GM18868 (cell line): ENCODE data around the gene SLC11A2.
"Not testable (repeated sequence)": the region's sequence is repeated elsewhere in the genome, so short reads cannot be mapped to it uniquely, and the experiment has no call there.

Experiments used
- ATAC-seq: cut with Tn5 transposase; IDR thresholded peaks from one replicate; pipeline ENCODE4 v1.9.1; 2021; ENCODE audit warnings: mild to moderate bottlenecking, moderate library complexity; ENCODE audit not compliant: unreplicated experiment

SLC11A2 gene

GRCh38 chr12:50951112-50951511, 75.1 kb downstream of the SLC11A2 start:
- no peak for ATAC-seq

- ATAC-seq = no peak
These were observed 76.3 kb downstream of the SLC11A2 start for GRCh38 chr12:50949801-50950302.

- no peak for ATAC-seq
These were observed 77.4 kb downstream of the SLC11A2 start for GRCh38 chr12:50948798-50949197.

DNA sequence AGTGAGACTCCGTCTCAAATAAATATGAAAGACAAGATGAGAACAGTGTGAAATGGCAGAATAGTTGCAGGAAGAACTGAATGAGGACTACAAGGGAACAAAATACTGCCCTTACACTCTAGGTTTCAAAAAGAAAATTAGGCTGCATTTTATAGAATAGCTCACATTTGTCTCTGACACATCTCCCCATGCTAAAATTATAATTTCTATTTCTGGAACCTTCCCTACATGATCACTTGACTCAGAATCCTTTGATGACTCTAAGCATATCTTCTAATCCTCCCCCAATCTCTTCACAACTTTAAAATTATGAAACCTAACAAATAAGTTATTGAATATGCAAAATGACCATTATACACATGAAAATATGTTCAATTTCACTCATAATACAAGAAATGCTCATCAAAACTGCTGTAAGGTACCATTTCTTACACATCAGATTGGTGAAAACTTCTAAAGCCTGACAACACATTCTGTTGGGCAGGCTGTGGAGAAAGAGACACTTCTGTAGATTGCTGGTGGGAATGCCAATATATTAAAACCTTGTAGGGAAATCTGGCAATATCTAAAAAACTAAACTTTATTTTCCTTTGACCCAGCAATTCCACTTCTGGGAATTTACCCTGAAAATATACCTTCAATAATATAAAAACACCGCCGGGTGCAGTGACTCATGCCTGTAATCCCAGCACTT, 78.1 kb downstream of the SLC11A2 start:
- no peak for ATAC-seq

DNA sequence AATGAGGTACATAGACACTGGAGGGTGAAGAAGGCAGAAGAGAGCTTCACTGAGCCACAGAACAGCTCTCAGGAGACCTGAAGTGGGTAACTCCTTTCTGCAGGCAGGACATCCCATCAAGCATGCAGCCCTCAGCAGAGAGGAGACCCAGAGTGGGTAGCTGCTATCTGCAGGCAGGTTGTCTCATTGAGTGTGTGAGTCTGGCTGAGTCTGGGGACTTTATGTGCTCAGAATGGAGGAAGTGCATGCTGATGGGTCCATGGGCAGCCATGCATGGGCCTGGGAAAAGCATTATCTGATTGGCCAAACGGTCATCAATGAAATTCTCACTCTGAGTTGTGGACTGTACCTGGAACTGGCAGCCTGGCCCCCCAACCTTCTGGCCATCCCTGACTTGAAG, 88.5 kb downstream of the SLC11A2 start:
- no peak for ATAC-seq

- no peak for ATAC-seq
These were observed 89.2 kb downstream of the SLC11A2 start for GRCh38 chr12:50936821-50937530.

GRCh38 chr12:50934981-50935807, 91.0 kb downstream of the SLC11A2 start:
- ATAC-seq = no peak

DNA sequence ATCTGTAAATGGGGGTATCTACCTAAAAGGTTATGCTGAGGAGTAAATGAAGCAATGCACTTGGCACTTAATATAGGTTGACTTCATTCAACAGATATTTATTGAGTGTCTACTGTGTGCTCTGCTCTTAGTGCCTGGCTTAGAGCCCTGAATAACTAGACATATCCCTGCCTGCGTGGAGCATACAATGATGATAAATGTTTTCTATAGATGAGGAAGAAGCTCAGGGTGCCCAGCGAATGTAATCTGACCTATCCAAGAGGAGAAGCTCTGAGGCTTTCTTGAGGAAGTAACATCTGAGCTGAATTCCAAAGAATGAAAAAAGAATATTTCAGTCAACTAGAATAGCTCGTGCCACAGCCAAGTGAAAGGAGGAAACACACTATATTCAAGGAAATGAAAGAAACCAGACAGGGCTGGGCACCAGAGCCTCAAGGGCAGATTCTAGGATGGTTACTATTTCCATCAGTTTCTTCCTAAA, 91.8 kb downstream of the SLC11A2 start:
- no peak for ATAC-seq

DNA sequence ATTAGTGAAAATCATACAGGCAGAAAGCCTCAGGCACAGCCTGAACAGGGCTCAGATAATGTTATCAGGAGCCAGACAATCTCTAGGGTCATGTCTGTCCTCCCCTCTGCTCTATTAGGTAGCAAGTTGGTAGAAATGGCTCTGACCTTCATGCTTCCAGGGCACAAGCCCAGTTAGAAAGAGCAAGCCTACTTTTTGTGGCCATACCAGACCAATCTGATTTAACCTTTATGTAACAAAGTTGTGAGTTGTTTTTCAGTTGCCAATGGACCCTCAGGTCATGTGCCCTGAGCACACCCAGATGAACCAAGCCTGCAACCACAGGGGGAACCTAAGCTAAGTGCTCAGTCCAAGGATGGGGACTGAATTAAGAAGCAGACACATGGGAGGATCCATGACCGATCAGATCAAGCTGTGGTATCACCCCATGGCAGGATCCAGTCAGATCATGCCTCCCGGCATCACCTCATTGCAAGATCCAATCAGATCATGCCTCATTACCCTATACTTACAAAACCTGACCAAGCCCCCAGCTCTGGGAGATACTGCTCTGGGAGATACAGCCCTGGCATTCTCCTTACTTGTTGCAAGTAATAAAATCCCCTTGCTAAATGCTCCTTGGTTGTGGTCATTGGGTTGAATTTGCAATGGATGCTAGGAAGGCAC, 92.6 kb downstream of the SLC11A2 start:
- ATAC-seq = no peak

DNA sequence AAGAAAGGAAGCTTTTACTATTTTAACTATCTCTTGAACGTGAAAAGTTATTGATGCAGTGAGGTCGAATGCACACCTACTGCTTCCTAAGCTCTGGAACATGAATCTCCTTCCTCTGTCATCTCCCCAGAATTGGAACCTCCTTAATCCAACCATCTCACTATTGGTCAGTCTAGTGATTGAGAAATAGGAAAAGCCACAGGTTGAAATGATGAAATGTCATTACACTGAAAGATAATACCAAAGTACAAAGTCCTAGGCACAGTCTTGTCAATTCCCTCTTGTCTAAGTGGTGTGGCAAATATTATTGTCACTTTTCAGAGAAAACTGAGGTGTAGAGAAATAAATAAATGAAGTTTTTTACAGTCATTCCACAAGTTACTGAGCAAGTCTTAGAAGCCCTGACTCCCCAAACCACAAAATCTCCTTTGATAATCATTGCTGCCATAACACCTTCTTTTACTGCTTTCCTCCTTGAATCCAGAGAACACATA, 93.3 kb downstream of the SLC11A2 start:
- ATAC-seq = no peak

DNA sequence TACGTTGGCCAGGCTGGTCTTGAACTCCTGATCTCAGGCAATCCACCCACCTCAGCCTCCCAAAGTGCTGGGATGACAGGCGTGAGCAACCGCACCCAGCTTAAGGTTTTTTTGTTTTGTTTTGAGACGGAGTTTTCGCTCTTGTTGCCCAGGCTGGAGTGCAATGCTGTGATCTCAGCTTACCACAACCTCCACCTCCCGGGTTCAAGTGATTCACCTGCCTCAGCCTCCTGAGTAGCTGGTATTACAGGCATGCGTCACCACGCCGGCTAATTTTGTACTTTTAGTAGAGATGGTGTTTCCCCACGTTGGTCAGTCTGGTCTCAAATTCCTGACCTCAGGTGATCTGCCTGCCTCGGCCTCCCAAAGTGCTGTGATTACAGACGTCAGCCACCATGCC, 95.7 kb downstream of the SLC11A2 start:
- not testable (repeated sequence) for ATAC-seq

DNA sequence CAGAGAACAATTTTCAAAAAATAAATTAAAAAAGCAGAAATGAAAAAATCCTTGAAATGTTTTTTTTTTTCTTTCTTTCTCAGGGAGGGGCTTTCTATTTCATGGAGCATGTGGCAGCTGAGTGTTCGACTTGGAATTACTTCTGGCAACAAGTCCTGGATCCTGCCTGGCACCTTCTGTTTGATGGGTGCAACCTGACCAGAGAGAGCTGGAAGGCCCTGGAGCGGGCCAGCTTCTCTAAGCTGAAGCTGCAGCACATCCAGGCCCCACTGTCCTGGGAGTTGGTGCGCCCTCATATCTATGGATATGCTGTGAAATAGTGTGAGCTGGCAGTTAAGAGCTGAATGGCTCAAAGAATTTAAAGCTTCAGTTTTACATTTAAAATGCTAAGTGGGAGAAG, 96.4 kb downstream of the SLC11A2 start:
- ATAC-seq = no peak
